Stimulated activated CD4-positive, alpha-beta T cell treated with anti-CD3 and anti-CD28 coated beads, Interleukin-12 subunit alpha, Interleukin-12 subunit beta, amount 100 ng/mL, for 4 hours (primary cell): ENCODE data around the gene CCNI2.
"Not testable (repeated sequence)": the region's sequence is repeated elsewhere in the genome, so short reads cannot be mapped to it uniquely, and the experiment has no call there.

Source experiments
- DNase-seq: peaks from one replicate; pipeline ENCODE4 v3.0.0-alpha.2; 2020

Gene CCNI2

DNA sequence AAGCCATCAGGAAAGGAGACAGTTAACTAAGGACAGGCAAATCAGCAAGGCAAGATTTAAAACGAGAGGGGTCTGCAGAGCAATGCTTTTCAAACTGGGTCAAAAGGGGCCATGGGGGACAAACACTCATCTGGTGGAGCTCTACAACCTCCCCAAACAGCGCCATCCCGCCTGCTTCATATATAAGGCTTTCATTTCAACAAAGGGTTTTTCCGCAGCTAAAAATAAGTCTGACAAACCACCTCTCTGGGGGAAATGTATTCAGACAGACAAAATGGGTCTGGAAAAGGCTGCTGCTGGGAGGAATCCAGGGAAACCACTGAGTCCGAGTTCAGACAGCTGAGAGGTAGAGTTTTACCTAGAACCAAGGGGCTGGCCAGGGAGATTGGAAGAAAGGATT, 38.1 kb downstream of the CCNI2 start:
- DNase-seq: no peak

DNA sequence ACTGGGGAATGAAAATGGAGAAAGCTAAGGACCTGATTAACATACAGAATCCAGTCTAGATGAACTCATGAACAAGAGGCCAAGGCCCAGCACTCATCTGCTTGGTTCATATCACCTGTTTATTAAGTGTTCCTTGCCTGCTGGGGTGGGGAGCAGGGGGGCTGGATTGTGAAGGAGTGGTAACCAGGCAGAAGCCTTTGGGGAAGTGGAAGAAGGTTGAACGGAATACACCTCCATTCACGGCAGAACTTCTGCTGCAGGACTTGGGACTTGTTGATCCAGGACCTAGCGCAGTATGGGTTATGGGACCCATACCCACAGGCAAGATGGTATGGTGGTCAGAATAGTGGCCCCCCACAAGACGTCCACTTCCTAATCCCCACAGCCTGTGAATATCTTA, 38.6 kb downstream of the CCNI2 start:
- no peak for DNase-seq

DNA sequence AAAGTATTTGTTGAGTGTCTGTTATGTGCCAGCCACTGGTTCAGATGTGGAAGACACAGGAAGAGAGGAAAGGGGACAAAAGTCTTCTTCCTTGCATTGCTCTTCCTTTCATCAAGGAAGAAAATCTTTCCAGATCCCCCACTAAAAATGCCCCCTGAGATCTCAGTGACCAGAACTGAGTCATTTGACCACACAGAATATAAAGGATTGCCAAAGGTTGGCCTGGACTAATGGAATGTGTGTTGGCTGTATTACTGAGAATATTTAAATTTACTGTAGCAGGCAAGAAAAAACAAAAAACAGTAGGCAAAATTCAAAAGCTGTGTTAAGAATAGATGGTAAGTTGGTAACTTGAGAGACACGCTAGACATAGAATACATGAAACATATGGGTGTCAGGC, 39.9 kb downstream of the CCNI2 start:
- DNase-seq: no peak

DNA sequence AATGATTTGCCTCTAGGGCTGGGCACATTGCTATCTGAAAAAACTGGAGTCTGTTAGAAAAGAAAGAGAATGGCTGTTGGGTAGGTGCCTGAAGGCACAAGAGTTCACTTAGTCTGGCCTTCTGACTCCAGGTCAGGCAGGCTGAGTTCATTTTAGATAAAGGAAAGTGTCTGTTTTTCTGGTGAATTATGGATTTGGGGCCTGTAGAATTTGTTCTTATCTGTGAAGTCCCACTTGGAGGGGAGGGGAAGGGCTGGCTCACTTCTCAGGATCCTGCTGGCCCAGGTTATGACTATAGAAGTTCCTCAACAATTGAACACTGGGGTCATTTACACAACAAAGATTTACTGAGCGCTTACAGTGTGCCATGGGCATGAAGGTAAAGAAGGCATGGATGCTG, 41.3 kb downstream of the CCNI2 start:
- no peak for DNase-seq

DNA sequence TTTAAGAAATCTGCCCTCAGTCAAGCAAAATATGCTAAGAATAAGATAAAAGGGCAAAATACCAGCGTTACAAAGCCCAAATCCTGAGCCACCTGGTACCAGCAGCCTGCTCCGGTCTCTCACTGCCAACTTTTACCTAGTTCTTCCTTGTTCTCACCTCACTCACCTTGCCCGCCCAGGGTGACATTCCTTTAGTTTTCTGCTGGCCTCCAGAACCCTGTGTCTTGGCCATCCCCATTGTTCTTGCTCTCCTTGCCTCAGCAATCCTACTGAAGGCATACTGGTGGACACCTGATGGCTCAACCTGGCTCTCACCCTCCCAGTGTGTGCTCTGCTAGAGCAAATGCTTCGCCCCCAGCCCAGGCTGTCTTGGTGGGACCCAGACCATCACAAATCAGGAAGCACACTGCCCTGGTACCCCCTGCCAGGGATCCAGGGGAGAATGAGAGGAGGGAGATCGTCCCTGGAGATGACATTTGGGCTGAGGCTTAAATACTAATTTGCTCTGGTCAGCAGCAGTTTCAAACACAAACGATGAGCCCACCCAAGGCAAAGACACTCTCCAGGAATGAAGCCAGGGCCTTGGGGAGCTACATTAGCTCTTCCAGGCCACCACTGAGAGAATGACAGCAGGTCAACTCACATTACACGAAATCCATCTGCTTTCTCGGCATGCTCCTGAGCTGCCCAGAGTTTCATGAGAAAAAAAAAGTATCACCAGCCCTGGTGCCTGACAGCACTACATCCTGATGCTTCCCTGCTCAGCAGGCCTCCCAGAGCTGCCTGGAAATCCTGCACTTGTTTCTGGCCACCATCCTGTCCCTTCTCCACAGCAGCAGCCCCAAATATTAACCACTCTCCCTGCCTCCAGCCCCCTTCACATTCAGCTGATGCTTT, 42.0 kb downstream of the CCNI2 start:
- DNase-seq: no peak

DNA sequence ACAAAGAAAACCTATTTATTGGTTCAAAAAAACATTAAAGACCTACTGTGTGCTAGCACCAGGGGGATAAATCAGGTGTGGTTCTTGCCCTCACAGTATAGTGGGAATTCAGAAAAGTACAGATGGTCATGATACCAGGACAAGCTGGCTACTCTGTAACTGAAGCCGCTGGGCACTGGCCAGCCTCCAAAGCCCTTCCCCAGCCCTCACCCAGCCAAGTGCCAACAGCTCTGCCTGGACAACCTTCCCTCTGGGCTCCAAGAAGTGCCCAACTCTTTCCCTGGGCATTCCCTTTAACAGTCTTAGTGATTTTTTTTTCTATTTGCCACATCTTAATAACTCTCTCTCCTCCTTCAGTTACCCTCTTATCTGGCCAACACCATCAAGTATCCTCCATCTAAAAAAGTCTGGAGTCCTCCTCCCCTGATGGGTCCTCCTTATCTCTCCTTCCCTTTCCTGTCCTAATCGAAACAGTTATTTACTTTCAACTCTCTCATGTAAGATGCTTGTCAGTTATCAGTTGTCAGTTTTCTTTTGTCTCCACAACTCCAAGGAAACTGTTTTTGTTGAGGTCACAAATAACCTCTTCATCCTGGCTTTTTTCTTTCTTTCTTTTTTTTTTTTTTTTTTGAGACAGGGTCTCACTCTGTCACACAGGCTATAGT, 43.1 kb downstream of the CCNI2 start:
- no peak for DNase-seq

DNA sequence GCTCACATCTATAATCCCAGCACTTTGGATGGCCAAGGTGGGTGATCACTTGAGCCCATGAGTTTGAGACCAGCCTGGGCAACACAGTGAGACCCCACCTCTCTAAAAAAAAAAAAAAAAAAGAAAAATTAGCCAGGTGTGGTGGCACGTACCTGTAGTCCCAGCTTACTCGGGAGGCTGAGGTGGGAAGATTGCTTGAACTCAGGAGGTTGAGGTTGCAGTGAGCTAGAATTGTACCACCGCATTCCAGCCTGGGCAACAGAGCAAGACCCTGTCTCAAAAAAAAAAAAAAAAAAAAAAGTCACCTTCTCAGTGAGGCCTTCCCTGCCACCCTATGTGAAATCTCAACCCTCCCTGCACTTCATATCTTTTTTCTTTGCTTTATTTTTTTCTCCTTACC, 43.8 kb downstream of the CCNI2 start:
- no peak for DNase-seq

DNA sequence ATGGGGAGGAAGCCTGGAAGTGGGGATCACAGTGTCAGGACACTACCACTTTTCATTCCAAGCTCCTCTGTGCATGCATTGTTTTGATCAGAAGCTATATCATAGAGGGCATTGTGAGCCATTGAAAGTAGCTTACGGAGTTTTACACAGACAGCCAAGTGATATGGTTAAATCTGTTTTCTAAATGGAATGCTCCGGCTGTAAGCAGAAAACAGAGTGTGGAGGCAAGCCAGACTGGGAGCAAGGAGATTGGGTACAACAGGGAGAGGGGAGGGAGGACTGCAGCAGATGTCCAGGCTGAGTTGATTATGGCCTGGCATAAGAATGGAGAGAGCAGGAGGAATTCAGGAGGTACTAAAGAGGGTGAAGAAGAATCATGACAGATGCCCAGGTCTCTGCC, 50.4 kb downstream of the CCNI2 start:
- no peak for DNase-seq

DNA sequence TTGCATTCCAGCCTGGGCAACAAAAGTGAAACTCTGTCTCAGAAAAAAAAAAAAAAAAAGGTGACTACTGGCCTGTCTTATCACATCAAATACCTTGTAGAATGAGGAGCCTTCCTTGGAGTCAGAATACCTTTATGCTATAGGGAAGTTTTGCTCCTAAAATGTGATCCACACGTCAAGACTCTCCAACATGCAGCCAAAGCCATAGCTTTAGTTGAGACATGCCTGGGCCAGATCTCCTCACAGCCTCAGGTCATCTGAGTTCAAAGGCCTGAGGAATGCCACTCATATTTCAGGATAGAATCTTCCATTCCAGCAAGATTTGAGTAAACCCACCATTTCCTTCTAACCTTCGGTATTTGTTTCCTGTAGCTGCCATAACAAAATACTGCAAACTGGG, 52.2 kb downstream of the CCNI2 start:
- no peak for DNase-seq

DNA sequence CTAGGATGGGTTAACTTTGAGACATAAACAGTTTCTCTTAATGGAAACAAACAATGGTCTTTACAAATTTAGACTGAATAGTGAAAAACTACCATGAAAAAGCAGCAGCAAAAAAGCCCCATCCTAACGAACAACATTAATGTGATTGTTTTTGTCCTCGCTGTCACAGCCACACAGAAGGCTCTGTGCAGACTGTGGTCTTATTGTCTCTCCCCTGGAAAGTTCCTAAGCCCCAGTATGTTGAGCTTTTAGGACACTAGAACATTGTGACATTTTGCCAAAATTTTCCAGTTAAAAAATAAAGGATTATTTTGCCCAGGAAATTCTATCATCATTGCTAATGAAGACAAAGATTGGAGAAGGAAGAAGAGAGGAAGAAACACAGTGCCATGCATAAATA, 53.3 kb downstream of the CCNI2 start:
- no peak for DNase-seq

DNA sequence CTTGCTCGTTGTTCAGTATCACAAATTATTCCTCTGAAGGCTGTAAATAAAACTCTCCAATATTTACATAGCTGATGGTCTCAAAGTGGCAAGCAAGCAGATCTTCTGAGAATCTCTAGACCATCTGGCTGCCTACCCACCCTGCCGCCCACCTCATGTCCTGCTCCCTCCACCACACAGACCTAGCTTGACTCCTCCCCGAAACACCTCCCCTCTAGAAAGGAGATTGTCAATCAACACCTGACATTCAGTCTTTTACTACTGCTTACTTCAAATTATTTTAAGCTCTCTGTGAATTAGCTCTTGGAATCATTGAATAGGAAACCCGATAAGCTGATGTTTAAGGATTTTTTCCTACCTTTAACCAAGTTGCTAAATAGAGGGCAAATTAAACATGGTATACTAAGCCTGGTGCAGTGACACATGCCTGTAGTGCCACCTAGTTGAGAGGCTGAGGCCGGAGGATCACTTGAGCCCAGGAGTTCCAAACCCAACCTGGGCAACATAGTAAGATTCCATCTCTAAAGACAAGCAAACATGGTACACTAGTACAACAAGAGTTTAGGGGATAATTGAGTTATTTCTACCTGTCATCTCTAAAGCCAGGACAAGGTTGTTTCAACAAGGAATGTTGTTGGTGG, 54.9 kb downstream of the CCNI2 start:
- no peak for DNase-seq

DNA sequence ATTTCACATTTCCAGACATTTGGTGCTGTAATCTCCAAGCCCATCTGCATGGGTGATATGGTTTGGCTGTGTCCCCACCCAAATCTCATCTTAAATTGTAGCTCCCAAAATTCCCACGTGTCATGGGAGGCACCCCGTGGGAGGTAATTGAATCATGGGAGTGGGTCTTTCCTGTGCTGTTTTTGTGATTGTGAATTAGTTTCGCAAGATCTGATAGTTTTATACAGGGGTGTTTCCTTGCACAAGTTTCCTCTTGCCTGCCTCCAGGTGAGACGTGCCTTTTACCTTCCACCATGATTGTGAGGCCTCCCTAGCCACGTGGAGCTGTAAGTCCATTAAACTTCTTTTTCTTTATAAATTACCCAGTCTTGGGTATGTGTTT, 55.5 kb downstream of the CCNI2 start:
- not testable (repeated sequence) for DNase-seq
